HG03095 (cell line): ENCODE results near the gene FAM107A.
"Not testable (repeated sequence)": the region's sequence is repeated elsewhere in the genome, so short reads cannot be mapped to it uniquely, and the experiment has no call there.

Experiments
- ATAC-seq: cut with Tn5 transposase; IDR thresholded peaks from one replicate; pipeline ENCODE4 v1.9.1; 2021; ENCODE audit warnings: moderate library complexity; ENCODE audit not compliant: unreplicated experiment

Gene FAM107A

DNA sequence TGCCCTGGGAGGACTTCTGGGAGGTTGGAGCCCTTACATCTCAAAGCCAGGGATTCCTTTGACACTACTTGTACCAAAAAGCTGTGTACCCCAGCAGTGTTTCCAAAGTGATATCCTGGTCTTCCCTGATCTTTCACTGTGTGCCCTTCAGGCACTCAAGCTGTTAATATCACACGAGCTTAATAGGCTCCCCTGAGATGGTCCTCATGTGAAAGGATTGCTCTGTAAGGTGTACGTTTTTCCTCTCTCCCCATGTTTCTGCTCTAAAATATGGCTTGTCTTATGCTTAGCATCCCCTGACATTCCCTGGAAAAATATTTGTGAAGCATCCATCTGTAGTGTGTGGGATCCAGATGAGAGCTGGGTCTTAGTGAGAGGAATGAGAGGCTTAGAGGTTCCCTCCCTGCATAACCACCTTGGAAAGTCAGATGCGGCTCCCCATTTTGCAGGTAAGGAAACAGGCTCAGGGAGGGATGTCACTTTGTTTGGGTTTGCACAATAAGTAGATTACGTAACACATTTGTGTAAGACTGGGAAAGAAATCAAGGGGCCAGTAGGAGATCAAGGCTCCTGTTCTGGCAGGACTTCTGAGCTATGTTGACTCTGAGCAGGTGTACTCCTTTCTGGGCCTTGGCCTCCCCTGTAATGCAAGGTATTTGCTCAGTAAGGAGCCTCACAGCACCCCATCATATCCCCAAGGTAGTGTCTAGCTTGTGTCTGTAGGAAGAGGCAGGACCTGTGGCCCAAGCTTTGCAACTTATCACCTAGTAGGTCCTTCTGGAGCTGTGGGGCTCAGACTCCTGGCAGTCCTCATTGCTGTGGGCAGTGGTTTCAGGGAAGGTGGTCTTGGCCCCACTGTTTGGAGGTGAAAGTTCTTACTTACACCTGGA, 39.5 kb downstream of the FAM107A start:
- ATAC-seq, result no peak

GRCh38 chr3:58536501-58537411, 40.4 kb downstream of the FAM107A start, which contains the start of gene ACOX2:
TSS of gene ACOX2 (minus strand) at chr3:58537190. CDS start at chr3:58535106, 2,084 bp downstream.
- ATAC-seq, result no peak

DNA sequence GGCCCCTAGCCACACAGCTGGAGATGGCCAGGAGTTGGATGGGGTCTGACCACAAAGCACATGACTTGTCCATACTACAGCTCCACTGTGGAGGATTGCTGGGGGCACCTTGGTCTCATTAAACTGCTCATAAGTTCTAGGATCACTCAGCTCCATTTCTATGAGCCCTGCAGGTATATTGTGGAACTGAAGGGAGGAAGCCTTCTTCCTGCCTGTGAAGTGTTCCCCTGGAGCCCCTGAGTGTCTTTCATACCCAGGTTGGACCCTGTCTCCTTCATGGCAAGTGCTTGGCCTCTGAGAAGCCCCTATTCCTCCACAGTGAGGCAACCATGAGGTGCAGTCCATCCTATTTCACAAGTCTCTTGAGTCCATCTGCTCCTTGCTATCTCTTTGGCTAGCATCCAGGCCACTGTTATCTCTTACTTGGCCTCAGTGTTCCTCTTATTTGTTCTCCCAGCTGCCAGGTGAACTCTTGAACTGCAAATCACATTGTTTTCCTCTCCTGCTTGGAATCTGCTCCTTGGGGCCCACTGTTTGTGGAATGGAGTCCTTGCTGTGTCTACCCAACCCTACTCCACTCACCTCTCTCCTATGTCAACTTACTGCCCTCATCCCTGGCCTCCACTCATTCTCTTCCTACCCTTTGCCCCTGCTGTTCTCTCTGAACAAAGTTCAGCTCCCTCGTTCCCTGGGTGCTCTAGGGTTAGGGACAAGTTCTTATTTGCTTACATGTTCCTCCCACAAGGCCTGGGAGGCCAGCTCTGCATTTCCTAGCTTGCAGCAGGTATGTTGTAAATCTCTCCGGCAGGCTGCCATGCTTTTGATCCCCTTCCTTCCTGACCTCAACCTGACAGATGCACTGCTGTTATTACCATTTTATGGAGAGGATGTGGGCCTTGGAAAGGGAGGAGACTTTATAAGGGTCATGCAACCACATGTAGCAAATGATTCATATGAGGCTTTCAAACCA, 41.4 kb downstream of the FAM107A start:
- no peak for ATAC-seq

- ATAC-seq, result no peak
Observed at GRCh38 chr3:58534592-58535494, 42.3 kb downstream of the FAM107A start.

DNA sequence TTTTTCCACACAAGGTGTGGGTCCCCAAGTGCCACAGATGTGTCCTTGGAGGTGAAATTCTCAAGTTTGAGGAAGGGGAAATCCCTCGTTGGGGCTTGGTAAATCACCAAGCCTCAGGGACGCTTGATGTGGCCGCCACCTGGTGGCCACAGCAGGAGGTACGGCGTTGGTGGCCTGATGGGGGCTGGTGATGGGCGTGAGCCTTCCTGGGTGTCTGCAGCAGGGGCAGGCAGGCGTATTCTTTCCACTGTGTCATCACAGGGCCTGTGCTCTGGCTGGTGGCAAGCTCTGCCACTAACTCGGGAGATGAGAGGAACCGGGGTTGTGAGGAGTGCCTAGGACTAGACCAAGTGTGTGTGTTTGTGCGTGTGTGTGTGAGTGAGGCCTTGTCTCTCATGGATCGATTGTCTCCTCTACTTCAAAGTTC, 44.4 kb downstream of the FAM107A start:
- peak; percentile 93 for ATAC-seq

DNA sequence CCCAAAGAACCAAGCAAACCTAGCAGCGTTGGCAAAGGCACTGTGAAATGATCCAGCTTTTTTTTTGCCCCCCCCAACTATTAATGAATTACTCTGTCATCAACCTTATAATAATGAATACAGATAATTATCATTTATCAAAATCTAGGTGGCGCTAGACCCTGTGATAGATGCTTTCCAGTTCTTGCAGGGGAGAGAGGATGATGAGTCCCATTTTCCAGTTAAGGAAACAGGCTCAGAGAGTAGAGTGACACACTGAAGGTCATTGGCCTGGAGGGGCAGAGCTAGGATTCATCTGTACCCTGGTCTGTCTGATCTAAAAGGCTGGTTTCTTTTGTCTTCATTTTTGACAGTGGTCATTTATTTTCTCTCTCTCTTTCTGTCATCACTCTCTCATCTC, 45.2 kb downstream of the FAM107A start:
- ATAC-seq, result no peak

- no peak for ATAC-seq
Observed at GRCh38 chr3:58531555-58531954, 45.6 kb downstream of the FAM107A start.

DNA sequence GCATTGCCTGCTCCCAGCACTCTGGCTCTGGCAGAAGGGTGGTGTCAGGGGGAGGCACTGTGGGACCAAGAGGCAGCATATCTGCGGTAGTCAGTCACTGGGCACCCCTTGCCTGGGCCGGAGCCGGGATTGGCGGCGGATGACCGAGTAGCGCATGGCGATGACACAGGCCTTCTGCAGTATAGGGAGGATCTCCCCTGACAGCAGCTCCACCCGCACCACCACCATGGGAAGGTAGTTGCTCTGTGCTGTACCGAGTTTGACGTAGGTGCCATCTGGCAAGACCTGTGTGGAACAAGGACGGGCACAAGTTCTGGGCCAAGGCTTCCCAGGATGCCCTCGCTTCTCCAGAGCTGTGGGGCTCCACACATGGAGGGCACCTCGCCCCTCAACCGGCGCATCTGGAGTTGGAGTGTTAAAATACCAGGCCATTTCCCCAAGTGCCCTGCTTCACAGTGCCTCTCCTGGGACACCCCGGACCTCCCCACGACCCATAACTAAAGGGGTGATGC, 46.8 kb downstream of the FAM107A start:
- no peak for ATAC-seq

DNA sequence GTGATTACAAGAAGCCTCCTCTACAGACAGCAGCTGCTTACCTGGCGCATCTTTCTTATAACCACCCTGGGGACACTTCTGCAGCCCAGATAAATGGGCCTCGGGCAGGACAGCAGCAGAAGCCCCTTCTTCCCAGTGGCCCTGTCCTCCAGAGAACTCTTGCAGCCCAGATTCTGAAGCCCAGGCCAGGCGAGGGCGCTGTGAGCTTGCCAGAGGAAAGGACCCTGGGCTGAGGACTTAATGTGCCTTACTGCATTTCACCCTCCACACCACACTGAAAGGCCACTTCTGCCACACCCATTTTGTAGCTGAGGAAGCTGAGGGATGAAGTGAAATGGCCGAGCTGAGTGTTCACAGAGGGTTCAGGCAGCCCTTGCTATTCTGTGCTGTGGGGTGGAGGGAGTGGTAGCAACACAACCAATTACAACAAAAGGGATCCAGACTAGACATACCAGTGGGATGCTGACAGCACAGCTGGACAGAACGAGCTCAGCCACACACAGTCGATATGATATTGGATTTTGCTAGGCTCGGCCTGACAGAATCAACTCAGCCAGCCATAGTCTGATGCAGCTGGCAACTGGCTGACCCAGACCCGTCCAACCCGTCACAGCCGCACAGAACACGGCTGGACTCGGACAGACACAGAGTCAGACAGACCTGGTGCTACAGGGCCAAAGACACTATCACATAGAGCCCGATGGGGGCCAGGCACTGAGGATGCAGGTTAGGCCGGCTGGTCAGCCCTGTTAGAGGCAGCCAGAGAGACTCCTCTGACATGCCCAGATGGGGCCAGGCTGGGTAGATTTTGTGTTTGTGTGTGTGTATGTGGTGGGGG, 47.5 kb downstream of the FAM107A start:
- ATAC-seq, result no peak

DNA sequence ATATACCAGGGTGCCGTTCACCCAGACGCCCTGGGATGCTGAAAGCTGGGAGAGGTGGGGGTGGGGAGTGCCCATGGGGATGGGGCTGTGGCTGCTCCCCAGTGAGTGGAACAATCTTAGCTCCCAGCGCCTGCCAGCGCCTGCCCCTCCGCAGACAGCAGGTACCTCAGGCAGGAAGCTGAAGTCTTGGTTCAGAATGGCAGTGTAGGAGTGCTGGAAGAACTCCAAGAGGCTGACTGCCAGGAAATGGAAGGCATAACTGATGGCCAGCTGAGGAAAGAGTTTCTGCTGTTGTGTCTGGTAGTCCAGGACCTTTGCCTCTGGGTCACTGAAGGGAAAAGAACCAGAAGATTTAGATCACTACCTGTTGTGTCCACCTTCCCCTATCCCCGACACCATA, 48.6 kb downstream of the FAM107A start:
- ATAC-seq, result no peak

DNA sequence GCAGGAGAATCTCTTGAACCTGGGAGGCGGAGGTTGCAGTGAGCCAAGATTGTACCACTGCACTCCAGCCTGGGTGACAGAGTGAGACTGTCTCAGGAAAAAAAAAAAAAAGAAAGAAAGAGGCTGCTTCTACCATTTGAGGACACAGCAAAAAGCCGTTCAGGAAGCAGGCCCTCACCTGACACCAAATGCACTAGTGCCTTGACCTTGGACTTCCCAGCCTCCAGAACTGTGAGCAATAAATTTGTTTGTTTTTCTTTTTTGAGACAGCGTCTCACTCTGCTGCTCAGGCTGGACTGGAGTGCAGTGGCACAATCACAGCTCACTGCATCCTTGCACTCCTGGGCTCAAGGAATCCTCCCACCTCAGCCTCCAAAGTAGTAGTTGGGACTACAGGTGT, 49.8 kb downstream of the FAM107A start:
- ATAC-seq, result not testable (repeated sequence)

- no peak for ATAC-seq
Observed at GRCh38 chr3:58526515-58526957, 50.7 kb downstream of the FAM107A start.

GRCh38 chr3:58524326-58524888, 52.8 kb downstream of the FAM107A start:
- no peak for ATAC-seq

DNA sequence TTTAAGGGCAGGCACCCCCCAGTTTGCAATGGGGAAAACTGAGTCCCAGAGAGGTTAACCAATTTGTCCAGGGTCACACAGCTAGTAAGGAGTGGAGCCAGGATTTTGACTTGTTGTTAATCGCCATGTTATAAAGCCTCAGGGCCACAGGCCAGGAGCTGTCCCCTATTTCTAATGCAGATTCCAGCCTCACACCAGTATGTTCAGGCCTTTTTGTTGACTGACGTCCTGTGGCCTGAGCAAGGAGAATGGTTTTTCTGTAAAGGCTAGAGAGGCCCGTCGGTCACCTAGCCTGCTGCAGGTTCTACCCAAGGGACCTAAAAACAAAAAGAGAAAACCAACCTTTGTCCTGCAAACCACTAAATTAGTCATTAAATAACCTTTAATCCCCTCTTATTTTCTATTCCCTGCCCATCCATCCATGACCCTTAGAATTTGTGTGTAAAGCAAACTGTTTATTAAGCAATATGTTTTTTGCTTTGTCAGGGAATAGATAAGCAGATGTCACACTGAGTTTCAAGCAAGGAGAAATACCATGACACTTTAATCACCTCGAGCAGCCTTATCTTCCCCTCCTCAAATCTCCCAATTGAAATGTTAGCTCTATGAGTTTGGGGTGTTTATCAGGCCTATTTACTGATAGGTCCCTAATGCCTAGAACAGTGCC, 54.3 kb downstream of the FAM107A start:
- no peak for ATAC-seq

GRCh38 chr3:58521917-58522631, 55.1 kb downstream of the FAM107A start:
- ATAC-seq, result no peak

DNA sequence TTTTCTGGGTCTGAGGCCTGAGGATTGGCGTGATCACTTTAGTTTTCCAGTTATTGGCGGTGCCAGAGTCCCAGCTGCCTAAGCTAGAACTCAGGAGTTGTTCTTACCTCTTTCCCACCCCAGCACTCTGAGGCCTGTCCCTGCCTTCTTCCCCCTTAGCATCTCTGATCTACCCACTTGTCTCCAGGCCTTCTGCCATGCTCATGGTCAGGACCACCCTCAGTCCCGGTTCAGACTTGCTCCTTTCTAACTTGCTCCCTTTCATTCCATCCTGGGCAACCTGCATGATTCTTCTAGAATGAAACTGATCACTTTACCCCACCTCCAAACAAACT, 55.9 kb downstream of the FAM107A start:
- ATAC-seq, result no peak
